HepG2 (cell line): ENCODE data around the gene ART3.

ENCODE experiments used
- HDAC6 ChIP-seq: fragments of 200-600 bp; sonication (generic); IDR thresholded peaks from 2 replicates; pipeline ENCODE4 v1.7.0; 2017; ENCODE audit warnings: mild to moderate bottlenecking, antibody characterized with exemption, low read length, low read depth
- HNRNPUL1 ChIP-seq: fragments of 200-400 bp; formaldehyde crosslinking; IDR thresholded peaks from 2 replicates; pipeline ENCODE4 v1.6.1; 2017; ENCODE audit warnings: low read depth, mild to moderate bottlenecking, low read length, moderate library complexity
- MTA1 ChIP-seq: sonication (generic); formaldehyde crosslinking; IDR thresholded peaks from 2 replicates; pipeline ENCODE4 v1.4.0; 2020; ENCODE audit warnings: missing genetic modification reagents, mild to moderate bottlenecking, borderline replicate concordance
- NR3C1 ChIP-seq: sonication (generic); formaldehyde crosslinking; IDR thresholded peaks from 2 replicates; pipeline ENCODE4 v1.4.0; 2020; ENCODE audit warnings: missing genetic modification reagents
- POLR2A ChIP-seq, 2 experiments: IDR thresholded peaks; 2 replicates each; pipeline ENCODE4 v1.6.1; 2011; ENCODE audit warnings: low read depth in 2 of 2, low read length in 2 of 2, mild to moderate bottlenecking in 1 of 2, moderate library complexity in 1 of 2; ENCODE audit not compliant: insufficient read depth in 1 of 2
- ZNF362 ChIP-seq: sonication (generic); formaldehyde crosslinking; IDR thresholded peaks from 2 replicates; pipeline ENCODE4 v1.4.0; 2020; ENCODE audit warnings: missing genetic modification reagents, mild to moderate bottlenecking, borderline replicate concordance
- TF ChIP-seq, protein P1 (sequence below): sonication (generic); formaldehyde crosslinking; IDR thresholded peaks from 2 replicates; pipeline ENCODE4 v1.8.1; 2023; ENCODE audit warnings: missing genetic modification reagents, inconsistent platforms, borderline replicate concordance
- TF ChIP-seq, protein P2 (sequence below), 2 experiments: IDR thresholded peaks; 2 replicates each; pipeline ENCODE4 v1.6.1; 2011 to 2012; ENCODE audit warnings: low read length in 2 of 2, borderline replicate concordance in 1 of 2, low read depth in 1 of 2, mild to moderate bottlenecking in 1 of 2, moderate library complexity in 1 of 2
- TF ChIP-seq, protein P3 (sequence below): sonication (generic); formaldehyde crosslinking; IDR thresholded peaks from 2 replicates; pipeline ENCODE4 v1.4.0; 2020; ENCODE audit warnings: missing genetic modification reagents

DNA sequence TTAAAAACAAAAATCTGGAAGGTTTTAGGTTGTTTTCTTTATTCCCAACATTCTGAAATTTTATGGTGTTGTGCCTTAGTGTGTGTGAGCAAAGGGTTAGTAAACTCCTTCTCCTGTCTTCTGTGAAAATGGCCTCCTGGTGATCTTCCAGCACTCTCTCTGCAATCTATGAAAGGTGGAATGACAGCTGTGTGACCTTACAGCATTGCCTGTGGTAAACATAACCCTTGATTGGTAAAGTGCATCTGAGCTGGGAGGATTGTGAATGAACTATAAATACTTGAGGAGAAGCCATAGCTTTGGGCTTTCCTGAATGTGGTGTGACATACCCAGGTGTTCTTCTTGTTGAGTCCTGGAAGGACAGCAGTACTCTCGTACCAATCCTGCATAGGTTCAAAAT, 10.0 kb downstream of the ART3 start:
- TF ChIP-seq, protein P1, sequence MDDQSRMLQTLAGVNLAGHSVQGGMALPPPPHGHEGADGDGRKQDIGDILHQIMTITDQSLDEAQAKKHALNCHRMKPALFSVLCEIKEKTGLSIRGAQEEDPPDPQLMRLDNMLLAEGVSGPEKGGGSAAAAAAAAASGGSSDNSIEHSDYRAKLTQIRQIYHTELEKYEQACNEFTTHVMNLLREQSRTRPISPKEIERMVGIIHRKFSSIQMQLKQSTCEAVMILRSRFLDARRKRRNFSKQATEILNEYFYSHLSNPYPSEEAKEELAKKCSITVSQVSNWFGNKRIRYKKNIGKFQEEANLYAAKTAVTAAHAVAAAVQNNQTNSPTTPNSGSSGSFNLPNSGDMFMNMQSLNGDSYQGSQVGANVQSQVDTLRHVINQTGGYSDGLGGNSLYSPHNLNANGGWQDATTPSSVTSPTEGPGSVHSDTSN: no peak
- no peak for TF ChIP-seq NR3C1 (CRISPR knock-in tag)
- TF ChIP-seq HNRNPUL1: no peak
- no peak for TF ChIP-seq MTA1 (CRISPR knock-in tag)
- TF ChIP-seq, protein P2, sequence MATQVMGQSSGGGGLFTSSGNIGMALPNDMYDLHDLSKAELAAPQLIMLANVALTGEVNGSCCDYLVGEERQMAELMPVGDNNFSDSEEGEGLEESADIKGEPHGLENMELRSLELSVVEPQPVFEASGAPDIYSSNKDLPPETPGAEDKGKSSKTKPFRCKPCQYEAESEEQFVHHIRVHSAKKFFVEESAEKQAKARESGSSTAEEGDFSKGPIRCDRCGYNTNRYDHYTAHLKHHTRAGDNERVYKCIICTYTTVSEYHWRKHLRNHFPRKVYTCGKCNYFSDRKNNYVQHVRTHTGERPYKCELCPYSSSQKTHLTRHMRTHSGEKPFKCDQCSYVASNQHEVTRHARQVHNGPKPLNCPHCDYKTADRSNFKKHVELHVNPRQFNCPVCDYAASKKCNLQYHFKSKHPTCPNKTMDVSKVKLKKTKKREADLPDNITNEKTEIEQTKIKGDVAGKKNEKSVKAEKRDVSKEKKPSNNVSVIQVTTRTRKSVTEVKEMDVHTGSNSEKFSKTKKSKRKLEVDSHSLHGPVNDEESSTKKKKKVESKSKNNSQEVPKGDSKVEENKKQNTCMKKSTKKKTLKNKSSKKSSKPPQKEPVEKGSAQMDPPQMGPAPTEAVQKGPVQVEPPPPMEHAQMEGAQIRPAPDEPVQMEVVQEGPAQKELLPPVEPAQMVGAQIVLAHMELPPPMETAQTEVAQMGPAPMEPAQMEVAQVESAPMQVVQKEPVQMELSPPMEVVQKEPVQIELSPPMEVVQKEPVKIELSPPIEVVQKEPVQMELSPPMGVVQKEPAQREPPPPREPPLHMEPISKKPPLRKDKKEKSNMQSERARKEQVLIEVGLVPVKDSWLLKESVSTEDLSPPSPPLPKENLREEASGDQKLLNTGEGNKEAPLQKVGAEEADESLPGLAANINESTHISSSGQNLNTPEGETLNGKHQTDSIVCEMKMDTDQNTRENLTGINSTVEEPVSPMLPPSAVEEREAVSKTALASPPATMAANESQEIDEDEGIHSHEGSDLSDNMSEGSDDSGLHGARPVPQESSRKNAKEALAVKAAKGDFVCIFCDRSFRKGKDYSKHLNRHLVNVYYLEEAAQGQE (IDR thresholded peaks at IDR 0.05; ENCODE audit: borderline replicate concordance in 1 of 2, low read depth in 1 of 2, low read length in 2 of 2): no peak
- TF ChIP-seq, protein P3, sequence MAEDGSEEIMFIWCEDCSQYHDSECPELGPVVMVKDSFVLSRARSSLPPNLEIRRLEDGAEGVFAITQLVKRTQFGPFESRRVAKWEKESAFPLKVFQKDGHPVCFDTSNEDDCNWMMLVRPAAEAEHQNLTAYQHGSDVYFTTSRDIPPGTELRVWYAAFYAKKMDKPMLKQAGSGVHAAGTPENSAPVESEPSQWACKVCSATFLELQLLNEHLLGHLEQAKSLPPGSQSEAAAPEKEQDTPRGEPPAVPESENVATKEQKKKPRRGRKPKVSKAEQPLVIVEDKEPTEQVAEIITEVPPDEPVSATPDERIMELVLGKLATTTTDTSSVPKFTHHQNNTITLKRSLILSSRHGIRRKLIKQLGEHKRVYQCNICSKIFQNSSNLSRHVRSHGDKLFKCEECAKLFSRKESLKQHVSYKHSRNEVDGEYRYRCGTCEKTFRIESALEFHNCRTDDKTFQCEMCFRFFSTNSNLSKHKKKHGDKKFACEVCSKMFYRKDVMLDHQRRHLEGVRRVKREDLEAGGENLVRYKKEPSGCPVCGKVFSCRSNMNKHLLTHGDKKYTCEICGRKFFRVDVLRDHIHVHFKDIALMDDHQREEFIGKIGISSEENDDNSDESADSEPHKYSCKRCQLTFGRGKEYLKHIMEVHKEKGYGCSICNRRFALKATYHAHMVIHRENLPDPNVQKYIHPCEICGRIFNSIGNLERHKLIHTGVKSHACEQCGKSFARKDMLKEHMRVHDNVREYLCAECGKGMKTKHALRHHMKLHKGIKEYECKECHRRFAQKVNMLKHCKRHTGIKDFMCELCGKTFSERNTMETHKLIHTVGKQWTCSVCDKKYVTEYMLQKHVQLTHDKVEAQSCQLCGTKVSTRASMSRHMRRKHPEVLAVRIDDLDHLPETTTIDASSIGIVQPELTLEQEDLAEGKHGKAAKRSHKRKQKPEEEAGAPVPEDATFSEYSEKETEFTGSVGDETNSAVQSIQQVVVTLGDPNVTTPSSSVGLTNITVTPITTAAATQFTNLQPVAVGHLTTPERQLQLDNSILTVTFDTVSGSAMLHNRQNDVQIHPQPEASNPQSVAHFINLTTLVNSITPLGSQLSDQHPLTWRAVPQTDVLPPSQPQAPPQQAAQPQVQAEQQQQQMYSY (CRISPR knock-in tag): no peak
- TF ChIP-seq POLR2A (IDR thresholded peaks at IDR 0.05; ENCODE audit: insufficient read depth in 1 of 2, low read depth in 2 of 2, low read length in 2 of 2): no peak
- no peak for TF ChIP-seq HDAC6
- TF ChIP-seq ZNF362: no peak
